ENCODE results near the gene ID4.

Gene ID4

GRCh38 chr6:19870322-19870721, 33.2 kb downstream of the ID4 start:
- Histone ChIP-seq H3K27ac (ENCODE audit: low read depth in 2 of 2, low read length in 2 of 2) (no peak overlapping the region), H3K27me3 (ENCODE audit: control insufficient read depth in 2 of 2, insufficient read depth in 2 of 2, low read length in 2 of 2) (peaks cover 0 to 11% of the 10 kb centered on the region in 2 donors), H3K4me3 (ENCODE audit: low read length in 2 of 2) (no peak overlapping the region), H3K9me3 (ENCODE audit: control insufficient read depth in 2 of 2, low read length in 2 of 2) (no peaks in the 10 kb centered on the region), H3K4me1 (ENCODE audit: control insufficient read depth in 2 of 2, insufficient read depth in 2 of 2, low read length in 2 of 2) (no peaks in the 10 kb centered on the region), H3K36me3 (ENCODE audit: control insufficient read depth in 2 of 2, insufficient read depth in 2 of 2, low read length in 2 of 2) (no peaks in the 10 kb centered on the region), H3K9ac (ENCODE audit: low read depth in 1 of 2, low read length in 2 of 2) (no peak overlapping the region)

GRCh38 chr6:19873031-19873430, 35.9 kb downstream of the ID4 start:
- Histone ChIP-seq H3K27ac (ENCODE audit: low read depth in 2 of 2, low read length in 2 of 2) (no peak overlapping the region), H3K9ac (ENCODE audit: low read depth in 1 of 2, low read length in 2 of 2) (no peak overlapping the region), H3K36me3 (ENCODE audit: control insufficient read depth in 2 of 2, insufficient read depth in 2 of 2, low read length in 2 of 2) (no peaks in the 10 kb centered on the region), H3K9me3 (ENCODE audit: control insufficient read depth in 2 of 2, low read length in 2 of 2) (no peaks in the 10 kb centered on the region), H3K4me1 (ENCODE audit: control insufficient read depth in 2 of 2, insufficient read depth in 2 of 2, low read length in 2 of 2) (no peaks in the 10 kb centered on the region), H3K27me3 (ENCODE audit: control insufficient read depth in 2 of 2, insufficient read depth in 2 of 2, low read length in 2 of 2) (no peaks in the 10 kb centered on the region), H3K4me3 (ENCODE audit: low read length in 2 of 2) (no peak overlapping the region)

GRCh38 chr6:19876672-19877071, 39.5 kb downstream of the ID4 start:
- Histone ChIP-seq H3K27me3 (ENCODE audit: control insufficient read depth in 2 of 2, insufficient read depth in 2 of 2, low read length in 2 of 2) (no peaks in the 10 kb centered on the region), H3K36me3 (ENCODE audit: control insufficient read depth in 2 of 2, insufficient read depth in 2 of 2, low read length in 2 of 2) (no peaks in the 10 kb centered on the region), H3K9ac (ENCODE audit: low read depth in 1 of 2, low read length in 2 of 2) (no peak overlapping the region), H3K27ac (ENCODE audit: low read depth in 2 of 2, low read length in 2 of 2) (no peak overlapping the region), H3K4me1 (ENCODE audit: control insufficient read depth in 2 of 2, insufficient read depth in 2 of 2, low read length in 2 of 2) (no peaks in the 10 kb centered on the region), H3K4me3 (ENCODE audit: low read length in 2 of 2) (no peak overlapping the region), H3K9me3 (ENCODE audit: control insufficient read depth in 2 of 2, low read length in 2 of 2) (no peaks in the 10 kb centered on the region)

GRCh38 chr6:19879663-19880062, 42.5 kb downstream of the ID4 start:
- no peaks in the 10 kb centered on the region for H3K4me1 ChIP-seq (ENCODE audit: control insufficient read depth in 2 of 2, insufficient read depth in 2 of 2, low read length in 2 of 2)
- no peak overlapping the region for H3K9ac ChIP-seq (ENCODE audit: low read depth in 1 of 2, low read length in 2 of 2)
- H3K36me3 ChIP-seq (ENCODE audit: control insufficient read depth in 2 of 2, insufficient read depth in 2 of 2, low read length in 2 of 2): no peaks in the 10 kb centered on the region
- H3K27ac ChIP-seq (ENCODE audit: low read depth in 2 of 2, low read length in 2 of 2): no peak overlapping the region
- H3K27me3 ChIP-seq (ENCODE audit: control insufficient read depth in 2 of 2, insufficient read depth in 2 of 2, low read length in 2 of 2): no peaks in the 10 kb centered on the region
- H3K4me3 ChIP-seq (ENCODE audit: low read length in 2 of 2): no peak overlapping the region
- no peaks in the 10 kb centered on the region for H3K9me3 ChIP-seq (ENCODE audit: control insufficient read depth in 2 of 2, low read length in 2 of 2)

- Histone ChIP-seq H3K9ac (ENCODE audit: low read depth in 1 of 2, low read length in 2 of 2) (no peak overlapping the region), H3K27me3 (ENCODE audit: control insufficient read depth in 2 of 2, insufficient read depth in 2 of 2, low read length in 2 of 2) (no peaks in the 10 kb centered on the region), H3K4me3 (ENCODE audit: low read length in 2 of 2) (no peak overlapping the region)
Observed at GRCh38 chr6:19880066-19880465, 42.9 kb downstream of the ID4 start.

GRCh38 chr6:19891451-19891850, 54.3 kb downstream of the ID4 start:
- H3K36me3 ChIP-seq (ENCODE audit: control insufficient read depth in 2 of 2, insufficient read depth in 2 of 2, low read length in 2 of 2): no peaks in the 10 kb centered on the region
- H3K9me3 ChIP-seq (ENCODE audit: control insufficient read depth in 2 of 2, low read length in 2 of 2): no peaks in the 10 kb centered on the region
- no peaks in the 10 kb centered on the region for H3K27me3 ChIP-seq (ENCODE audit: control insufficient read depth in 2 of 2, insufficient read depth in 2 of 2, low read length in 2 of 2)
- H3K27ac ChIP-seq (ENCODE audit: low read depth in 2 of 2, low read length in 2 of 2): no peak overlapping the region
- no peak overlapping the region for H3K4me3 ChIP-seq (ENCODE audit: low read length in 2 of 2)
- H3K4me1 ChIP-seq (ENCODE audit: control insufficient read depth in 2 of 2, insufficient read depth in 2 of 2, low read length in 2 of 2): no peaks in the 10 kb centered on the region
- H3K9ac ChIP-seq (ENCODE audit: low read depth in 1 of 2, low read length in 2 of 2): no peak overlapping the region

More at GRCh38 chr6:19880066-19880465, 42.9 kb downstream of the ID4 start:
- H3K27ac ChIP-seq (ENCODE audit: low read depth in 2 of 2, low read length in 2 of 2): no peak overlapping the region
- H3K4me1 ChIP-seq (ENCODE audit: control insufficient read depth in 2 of 2, insufficient read depth in 2 of 2, low read length in 2 of 2): no peaks in the 10 kb centered on the region
- no peaks in the 10 kb centered on the region for H3K9me3 ChIP-seq (ENCODE audit: control insufficient read depth in 2 of 2, low read length in 2 of 2)
- H3K36me3 ChIP-seq (ENCODE audit: control insufficient read depth in 2 of 2, insufficient read depth in 2 of 2, low read length in 2 of 2): no peaks in the 10 kb centered on the region
